Suprapubic skin (tissue), 4 donors: Measurements from ENCODE around the gene MLST8. TPM values are rescaled to one million over a fixed set of nuclear protein-coding genes. Genes with fewer than 3 reads are reported as not detected.

Source experiments
- DNase-seq, 2 donors: peaks; one replicate each; pipeline ENCODE4 v3.0.0-alpha.2; 2019; ENCODE audit warnings: low spot score in 2 of 2
- H3K27ac ChIP-seq: fragments of 200-600 bp; sonication (generic); one replicate; pipeline ENCODE4 v1.5.1; 2019
- H3K27me3 ChIP-seq: fragments of 200-600 bp; sonication (generic); one replicate; pipeline ENCODE4 v1.5.1; 2019
- H3K36me3 ChIP-seq: fragments of 200-600 bp; sonication (generic); one replicate; pipeline ENCODE4 v1.5.1; 2019
- H3K4me1 ChIP-seq: fragments of 200-600 bp; sonication (generic); one replicate; pipeline ENCODE4 v1.5.1; 2019
- H3K4me3 ChIP-seq: fragments of 200-600 bp; sonication (generic); one replicate; pipeline ENCODE4 v1.5.1; 2019; ENCODE audit warnings: mild to moderate bottlenecking
- H3K9me3 ChIP-seq: fragments of 200-600 bp; sonication (generic); one replicate; pipeline ENCODE4 v1.5.1; 2019
- EP300 ChIP-seq: sonication (generic); formaldehyde crosslinking; IDR thresholded peaks from one replicate; pipeline ENCODE4 v1.6.1; 2017; ENCODE audit warnings: antibody characterized with exemption
- POLR2A ChIP-seq, 2 donors: fragments of 450-650 bp; IDR thresholded peaks; one replicate each; pipeline ENCODE4 v1.6.1; 2017; ENCODE audit warnings: antibody characterized with exemption in 2 of 2, mild to moderate bottlenecking in 2 of 2, moderate library complexity in 2 of 2
- POLR2AphosphoS5 ChIP-seq, 3 donors: sonication (generic); formaldehyde crosslinking; IDR thresholded peaks; one replicate each; pipeline ENCODE4 v1.6.1; 2017; ENCODE audit warnings: antibody characterized with exemption in 3 of 3
- WGBS: methylation state at CpG from one replicate; pipeline ENCODE4 v1.1.5; 2018; 5-methylcytosine and 5-hydroxymethylcytosine counted together
- total RNA-seq, 4 donors: library from RNA; depleted of rRNA; stranded (reverse); fragments of >200 nt; gene quantifications; one replicate each; pipeline ENCODE4 v1.1.0, GENCODE V29; 2016
- TF ChIP-seq, protein P1 (sequence below), 2 donors: fragments of 200-600 bp in 1 of 2; fragments of 450-650 bp in 1 of 2; sonication (generic) in 1 of 2; IDR thresholded peaks; one replicate each; pipeline ENCODE4 v1.5.1; 2016 to 2019; ENCODE audit warnings: antibody characterized with exemption in 2 of 2, mild to moderate bottlenecking in 1 of 2, moderate library complexity in 1 of 2

MLST8 gene
- total RNA-seq, 4 donors from 2014 or later, result 52.3 to 69.5 (median 55.1) TPM

DNA sequence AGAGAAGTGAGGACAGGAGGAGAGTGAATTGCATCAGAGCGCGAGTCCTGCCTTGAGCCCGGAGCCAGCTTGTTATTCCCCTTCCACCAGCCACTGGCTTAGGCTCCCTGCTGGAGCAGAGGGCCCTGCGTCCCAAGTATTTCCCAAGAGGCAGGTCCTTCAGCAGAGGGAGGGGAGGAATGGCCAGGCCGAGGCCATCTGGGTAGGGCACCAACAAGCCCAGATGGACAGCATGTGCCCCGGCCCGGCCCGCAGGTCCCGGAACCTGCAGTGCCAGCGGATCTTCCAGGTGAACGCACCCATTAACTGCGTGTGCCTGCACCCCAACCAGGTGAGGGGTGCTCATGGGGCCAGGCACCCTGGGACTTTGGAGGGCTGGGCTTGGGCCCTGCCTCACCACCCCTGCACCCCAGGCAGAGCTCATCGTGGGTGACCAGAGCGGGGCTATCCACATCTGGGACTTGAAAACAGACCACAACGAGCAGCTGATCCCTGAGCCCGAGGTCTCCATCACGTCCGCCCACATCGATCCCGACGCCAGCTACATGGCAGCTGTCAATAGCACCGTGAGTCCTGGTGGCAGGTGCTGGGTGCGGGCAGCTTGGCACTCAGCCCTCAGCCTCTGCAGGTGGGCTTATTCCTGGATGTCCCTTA is 1.7 kb downstream of the MLST8 start:
- peaks cover 22% of the 10 kb centered on the region for H3K4me1 ChIP-seq
- no peak for DNase-seq
- H3K36me3 ChIP-seq, result peaks cover 34% of the 10 kb centered on the region
- WGBS, result 92% methylated on average over 16 of the region's 23 CpGs
- no peak overlapping the region for H3K4me3 ChIP-seq
- no peaks in the 10 kb centered on the region for H3K9me3 ChIP-seq
- TF ChIP-seq POLR2A (IDR thresholded peaks at IDR 0.05), result no peak
- no peak for TF ChIP-seq POLR2AphosphoS5 (IDR thresholded peaks at IDR 0.05)
- TF ChIP-seq, protein P1, sequence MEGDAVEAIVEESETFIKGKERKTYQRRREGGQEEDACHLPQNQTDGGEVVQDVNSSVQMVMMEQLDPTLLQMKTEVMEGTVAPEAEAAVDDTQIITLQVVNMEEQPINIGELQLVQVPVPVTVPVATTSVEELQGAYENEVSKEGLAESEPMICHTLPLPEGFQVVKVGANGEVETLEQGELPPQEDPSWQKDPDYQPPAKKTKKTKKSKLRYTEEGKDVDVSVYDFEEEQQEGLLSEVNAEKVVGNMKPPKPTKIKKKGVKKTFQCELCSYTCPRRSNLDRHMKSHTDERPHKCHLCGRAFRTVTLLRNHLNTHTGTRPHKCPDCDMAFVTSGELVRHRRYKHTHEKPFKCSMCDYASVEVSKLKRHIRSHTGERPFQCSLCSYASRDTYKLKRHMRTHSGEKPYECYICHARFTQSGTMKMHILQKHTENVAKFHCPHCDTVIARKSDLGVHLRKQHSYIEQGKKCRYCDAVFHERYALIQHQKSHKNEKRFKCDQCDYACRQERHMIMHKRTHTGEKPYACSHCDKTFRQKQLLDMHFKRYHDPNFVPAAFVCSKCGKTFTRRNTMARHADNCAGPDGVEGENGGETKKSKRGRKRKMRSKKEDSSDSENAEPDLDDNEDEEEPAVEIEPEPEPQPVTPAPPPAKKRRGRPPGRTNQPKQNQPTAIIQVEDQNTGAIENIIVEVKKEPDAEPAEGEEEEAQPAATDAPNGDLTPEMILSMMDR (IDR thresholded peaks at IDR 0.05), result no peak
- no peak for TF ChIP-seq EP300
- H3K27me3 ChIP-seq, result no peaks in the 10 kb centered on the region
- no peak overlapping the region for H3K27ac ChIP-seq

DNA sequence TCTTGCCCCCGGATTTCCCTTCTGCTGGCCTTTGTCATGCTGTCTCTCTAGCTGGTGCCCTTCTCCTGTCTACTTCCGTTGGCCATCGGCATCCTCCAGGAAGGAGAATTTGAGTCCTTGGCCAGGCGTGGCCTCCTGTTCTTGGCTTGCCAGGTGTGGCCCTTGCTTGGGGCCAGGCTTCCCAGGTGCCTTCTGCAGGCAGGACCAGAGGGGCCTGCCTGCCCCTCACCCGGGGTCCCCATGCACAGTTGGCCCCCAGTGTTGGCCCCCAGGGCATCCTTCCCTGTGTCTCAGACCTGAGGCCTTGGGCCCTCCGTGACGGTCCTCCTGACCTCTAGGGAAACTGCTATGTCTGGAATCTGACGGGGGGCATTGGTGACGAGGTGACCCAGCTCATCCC is 2.6 kb downstream of the MLST8 start:
- 85% methylated on average over 5 of the region's 9 CpGs for WGBS

DNA sequence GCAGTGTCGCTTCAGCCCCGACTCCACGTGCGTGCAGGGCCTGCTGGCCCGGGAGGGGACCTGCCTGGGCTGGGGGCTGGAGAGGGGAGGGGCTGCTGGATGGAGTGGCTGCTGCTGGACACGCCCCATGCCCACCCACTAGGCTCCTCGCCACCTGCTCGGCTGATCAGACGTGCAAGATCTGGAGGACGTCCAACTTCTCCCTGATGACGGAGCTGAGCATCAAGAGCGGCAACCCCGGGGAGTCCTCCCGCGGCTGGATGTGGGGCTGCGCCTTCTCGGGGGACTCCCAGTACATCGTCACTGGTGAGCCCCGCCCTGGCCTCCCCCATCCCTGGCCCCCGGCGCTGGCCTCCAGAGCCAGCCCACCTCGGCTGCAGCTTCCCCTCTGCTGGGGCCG is 3.1 kb downstream of the MLST8 start:
- no peak overlapping the region for H3K4me3 ChIP-seq
- no peak for TF ChIP-seq POLR2AphosphoS5 (IDR thresholded peaks at IDR 0.05)
- H3K4me1 ChIP-seq, result peaks cover 36% of the 10 kb centered on the region
- H3K36me3 ChIP-seq, result peaks cover 34% of the 10 kb centered on the region
- no peak for DNase-seq
- 85% methylated on average over 11 of the region's 23 CpGs for WGBS
- no peak overlapping the region for H3K27ac ChIP-seq
- H3K9me3 ChIP-seq, result no peaks in the 10 kb centered on the region
- no peaks in the 10 kb centered on the region for H3K27me3 ChIP-seq

More for the DNA sequence above, 2.6 kb downstream of the MLST8 start:
- no peak for DNase-seq
- Histone ChIP-seq H3K4me3 (no peak overlapping the region), H3K4me1 (peaks cover 32% of the 10 kb centered on the region), H3K27me3 (no peaks in the 10 kb centered on the region), H3K36me3 (peaks cover 34% of the 10 kb centered on the region), H3K9me3 (no peaks in the 10 kb centered on the region), H3K27ac (no peak overlapping the region)
- TF ChIP-seq EP300, result no peak
- no peak for TF ChIP-seq POLR2AphosphoS5 (IDR thresholded peaks at IDR 0.05)
- TF ChIP-seq, protein P1 (IDR thresholded peaks at IDR 0.05), result no peak
- no peak for TF ChIP-seq POLR2A (IDR thresholded peaks at IDR 0.05)

DNA sequence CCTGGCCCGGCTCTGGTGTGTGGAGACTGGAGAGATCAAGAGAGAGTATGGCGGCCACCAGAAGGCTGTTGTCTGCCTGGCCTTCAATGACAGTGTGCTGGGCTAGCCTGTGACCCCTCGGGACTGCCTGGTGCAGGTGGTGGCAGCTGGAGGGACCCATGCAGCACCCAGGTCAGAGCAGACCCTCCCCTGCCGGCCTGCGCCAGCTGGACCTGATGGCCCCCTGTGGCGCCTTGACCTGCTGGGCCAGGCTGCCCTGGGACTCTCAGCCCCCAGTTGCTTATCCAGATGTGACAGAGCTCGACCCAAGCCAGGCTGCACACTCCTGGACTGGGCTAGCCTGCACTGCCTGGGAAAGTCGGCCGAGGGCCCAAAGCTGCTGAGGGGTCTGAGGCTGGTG is 3.5 kb downstream of the MLST8 start:
- no peak overlapping the region for H3K4me3 ChIP-seq
- no peak overlapping the region for H3K27ac ChIP-seq
- DNase-seq, result no peak
- no peaks in the 10 kb centered on the region for H3K27me3 ChIP-seq
- peaks cover 41% of the 10 kb centered on the region for H3K4me1 ChIP-seq
- H3K36me3 ChIP-seq, result peaks cover 34% of the 10 kb centered on the region
- TF ChIP-seq EP300, result no peak
- no peak for TF ChIP-seq POLR2A (IDR thresholded peaks at IDR 0.05)
- TF ChIP-seq POLR2AphosphoS5 (IDR thresholded peaks at IDR 0.05), result no peak
- TF ChIP-seq, protein P1 (IDR thresholded peaks at IDR 0.05), result no peak
- no CpG with 5 or more reads among the region's 9 CpGs for WGBS
- no peaks in the 10 kb centered on the region for H3K9me3 ChIP-seq

DNA sequence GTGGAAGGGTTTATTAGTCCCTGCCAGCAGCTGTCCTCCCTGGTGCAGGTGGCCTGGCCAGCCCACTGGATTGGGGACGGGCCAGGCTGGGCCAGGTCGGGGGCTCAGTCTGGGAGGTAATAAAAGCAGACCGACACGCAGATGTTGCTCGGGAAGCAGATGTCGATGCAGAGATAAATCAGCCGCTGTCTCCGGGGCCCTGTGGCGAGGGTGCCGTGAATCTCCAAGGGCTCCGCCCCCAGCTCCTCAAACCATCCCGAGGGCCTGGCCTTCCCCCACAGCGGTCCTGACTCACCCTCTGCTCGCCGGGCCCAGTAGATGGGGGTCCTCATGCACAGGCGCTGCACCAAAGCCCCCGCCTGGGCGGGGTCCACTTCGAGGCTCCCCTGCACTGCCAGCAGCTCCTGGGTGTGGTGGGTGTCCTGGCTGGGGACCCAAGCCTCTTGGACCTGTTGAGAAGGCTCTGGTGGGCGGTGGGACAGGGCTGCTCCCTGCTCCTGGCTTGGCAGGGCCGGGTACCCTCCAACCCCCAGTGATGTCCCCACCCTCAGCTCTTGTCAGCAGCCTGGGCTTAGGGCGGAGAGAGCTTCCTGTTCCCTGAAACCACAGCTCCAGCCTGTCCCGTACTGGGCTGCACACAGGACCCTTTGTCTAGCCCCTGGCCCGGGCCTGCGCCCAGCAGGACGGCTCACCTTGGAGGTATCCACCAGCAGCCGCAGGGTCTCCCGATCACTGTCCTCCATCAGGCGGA is 4.2 kb downstream of the MLST8 start:
- H3K27ac ChIP-seq, result no peak overlapping the region
- no peaks in the 10 kb centered on the region for H3K9me3 ChIP-seq
- 80% methylated on average over 19 of the region's 29 CpGs for WGBS
- peaks cover 34% of the 10 kb centered on the region for H3K36me3 ChIP-seq
- TF ChIP-seq, protein P1 (IDR thresholded peaks at IDR 0.05), result no peak
- TF ChIP-seq POLR2A (IDR thresholded peaks at IDR 0.05) (no peak), EP300 (no peak), POLR2AphosphoS5 (IDR thresholded peaks at IDR 0.05) (no peak)
- no peak overlapping the region for H3K4me3 ChIP-seq
- DNase-seq, result no peak
- H3K27me3 ChIP-seq, result no peaks in the 10 kb centered on the region
- H3K4me1 ChIP-seq, result peaks cover 48% of the 10 kb centered on the region
